Measurements from ENCODE around the gene WDR76. TPM values are rescaled to one million over a fixed set of nuclear protein-coding genes. Genes with fewer than 3 reads are reported as not detected.

Gene WDR76
- total RNA-seq, 1 donor from 2014 or later: 10.5 TPM

DNA sequence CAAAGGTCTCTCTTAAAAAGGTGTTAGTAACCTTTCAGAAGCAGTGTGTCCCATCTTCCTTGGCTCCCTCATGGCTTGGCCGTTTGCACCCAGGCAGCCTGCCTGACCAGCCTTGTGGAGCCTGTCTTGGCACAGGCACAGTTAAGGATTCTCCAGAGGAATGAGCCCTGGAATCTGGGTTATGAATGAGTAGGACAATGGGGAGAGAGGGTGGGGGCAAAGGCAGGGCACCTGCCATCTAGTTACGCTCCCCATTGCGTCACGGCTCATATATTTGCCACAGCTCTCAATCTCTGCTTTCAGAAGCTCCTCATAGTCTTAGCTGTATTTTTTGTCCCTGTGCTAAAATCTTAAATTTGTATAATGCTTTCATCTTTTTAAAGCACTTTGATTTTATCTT lies 50.6 kb downstream of the WDR76 start:
- no peak for DNase-seq (ENCODE audit: low read depth in 2 of 2)

DNA sequence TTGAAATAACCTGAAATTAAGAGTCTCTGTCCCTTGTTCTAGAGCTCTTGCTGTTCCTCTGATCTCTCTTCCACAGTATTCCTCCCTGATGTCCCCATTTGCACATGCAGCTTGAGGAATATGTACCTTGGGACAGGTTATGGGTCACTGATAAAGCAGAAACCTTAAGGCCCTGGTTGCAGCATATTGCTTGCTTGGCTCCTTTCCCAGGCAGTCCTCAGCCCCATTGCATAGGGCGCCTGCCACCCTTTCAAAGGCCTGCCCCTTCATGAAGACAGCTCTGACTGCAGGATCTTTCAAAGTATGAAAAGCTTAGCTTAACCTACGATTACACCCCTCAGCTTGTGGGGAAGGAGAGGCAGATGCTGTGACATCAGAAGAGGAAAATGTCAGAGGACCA lies 51.6 kb downstream of the WDR76 start:
- DNase-seq (ENCODE audit: low read depth in 2 of 2): no peak

DNA sequence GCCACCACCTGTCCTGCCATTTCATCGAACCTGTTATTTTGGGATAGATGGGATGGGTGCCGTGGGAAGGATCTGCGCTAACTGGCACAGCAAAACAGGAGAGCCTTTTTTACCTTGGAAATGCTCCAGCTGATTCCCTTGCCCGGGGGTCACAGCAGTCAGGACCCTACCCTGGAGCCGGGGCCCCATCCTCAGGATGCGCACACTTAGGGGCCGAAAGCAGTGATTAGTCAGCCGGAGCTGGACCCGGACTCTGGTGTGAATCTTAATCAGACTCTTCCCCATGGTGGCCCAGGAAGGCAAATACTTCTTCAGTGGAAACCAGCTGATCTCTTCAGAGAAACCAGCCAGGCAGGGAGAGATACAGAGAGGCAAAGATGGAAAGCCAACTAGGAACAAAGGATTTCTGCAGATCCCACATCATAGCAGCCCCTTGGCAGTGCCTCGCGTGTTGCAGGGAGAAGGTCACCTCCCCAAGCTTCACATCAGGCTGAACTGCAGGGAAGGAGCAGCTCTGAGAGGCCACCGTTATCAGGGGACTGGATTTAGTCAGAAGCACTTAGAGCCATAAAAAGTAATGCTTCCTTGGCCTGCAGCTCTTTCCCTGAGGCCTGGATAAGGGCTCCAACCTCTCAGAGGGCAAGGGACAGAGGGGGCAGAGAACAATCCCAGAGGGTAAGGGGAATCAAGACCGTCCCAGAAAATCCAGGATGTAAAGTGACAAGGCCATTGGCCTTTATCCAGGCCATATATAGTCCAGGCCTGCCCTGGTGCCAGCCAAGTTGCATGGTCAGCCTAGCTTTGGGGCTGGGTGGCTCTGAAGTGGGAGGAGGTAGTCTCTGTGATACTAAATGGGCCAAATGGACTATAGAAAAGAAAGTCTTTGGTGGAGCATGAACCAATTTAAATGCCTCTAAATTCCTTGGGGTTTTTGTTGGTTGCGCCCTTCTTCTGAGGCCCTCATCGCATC lies 52.9 kb downstream of the WDR76 start:
- no peak for DNase-seq (ENCODE audit: low read depth in 2 of 2)

DNA sequence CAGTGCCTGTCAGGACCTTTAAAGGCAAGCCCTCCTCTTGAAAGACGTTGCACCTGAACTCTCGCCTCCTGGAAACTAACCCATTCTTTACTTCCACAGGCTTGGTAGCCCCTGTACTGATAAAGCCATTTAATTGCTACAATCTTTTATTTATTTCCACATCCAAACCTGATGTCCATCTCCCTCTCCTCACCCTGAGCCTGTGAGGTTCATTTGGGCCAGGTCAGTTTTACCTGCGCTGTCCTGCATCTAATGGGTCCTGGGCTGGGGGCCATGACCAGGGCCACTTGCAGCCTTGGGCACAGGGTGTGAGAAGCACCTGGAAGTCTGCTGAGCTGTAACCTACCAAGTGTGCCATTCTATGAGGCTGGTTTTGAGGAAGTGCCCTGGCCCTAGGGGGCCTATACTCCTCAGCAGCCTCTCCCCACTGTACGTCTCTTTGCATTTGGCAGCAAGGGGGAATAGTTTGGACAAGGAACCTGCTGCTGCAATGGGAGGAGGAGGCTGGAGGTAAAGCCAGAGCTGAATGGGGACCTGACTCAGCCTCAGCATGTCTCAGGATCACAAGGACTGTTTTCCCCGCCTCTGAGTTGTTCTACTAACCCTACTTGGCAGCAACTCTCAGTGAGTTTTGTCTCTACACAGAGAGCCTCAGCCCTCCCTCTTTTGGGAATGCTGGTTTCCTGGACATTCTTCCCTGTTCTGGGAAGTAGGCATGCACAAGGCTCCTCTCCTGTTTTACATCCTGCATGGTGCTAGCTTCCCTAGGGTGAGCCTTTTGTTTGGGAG lies 53.8 kb downstream of the WDR76 start:
- no peak for DNase-seq (ENCODE audit: low read depth in 2 of 2)

DNA sequence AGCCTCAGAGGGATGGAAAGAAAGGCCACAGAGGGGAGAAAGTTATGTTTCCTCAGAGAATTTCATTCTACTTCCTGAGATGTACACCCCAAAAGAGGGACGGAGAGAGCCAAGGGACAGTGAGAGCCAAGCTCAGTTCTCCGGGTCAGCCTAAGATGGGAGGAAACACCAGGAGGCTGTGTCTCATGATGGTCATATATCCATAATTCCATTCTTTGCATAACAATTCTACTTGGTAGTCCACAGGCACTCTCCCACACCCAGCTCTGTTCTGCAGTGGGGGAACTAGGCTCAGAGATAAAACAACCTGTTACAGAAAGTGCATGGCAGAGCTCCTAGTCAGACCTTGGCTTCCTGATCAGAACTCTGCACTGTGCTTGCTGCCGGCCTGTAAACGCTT lies 54.4 kb downstream of the WDR76 start:
- DNase-seq (ENCODE audit: low read depth in 2 of 2): no peak

DNA sequence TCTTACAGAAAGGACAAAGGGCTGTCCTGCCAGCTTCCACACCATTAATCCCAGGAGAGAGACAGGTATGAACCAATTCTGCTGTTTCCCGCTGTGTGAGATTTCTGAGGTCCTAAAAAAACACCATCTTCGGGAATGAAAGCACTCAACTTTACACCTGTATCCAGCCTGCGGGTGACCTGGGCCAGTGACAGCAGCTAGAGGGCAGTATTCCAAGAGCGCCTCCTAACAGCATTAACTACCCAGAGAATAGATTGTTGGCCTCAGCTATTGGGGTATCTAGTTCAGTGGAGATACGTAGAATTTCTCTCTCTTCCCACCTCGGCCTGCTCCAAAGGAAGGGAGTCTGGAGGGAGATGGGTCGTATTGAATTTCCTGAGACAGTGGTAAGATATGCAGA lies 55.1 kb downstream of the WDR76 start:
- peak in 1 of 2 donors; percentile 22 for DNase-seq (ENCODE audit: low read depth in 2 of 2)

DNA sequence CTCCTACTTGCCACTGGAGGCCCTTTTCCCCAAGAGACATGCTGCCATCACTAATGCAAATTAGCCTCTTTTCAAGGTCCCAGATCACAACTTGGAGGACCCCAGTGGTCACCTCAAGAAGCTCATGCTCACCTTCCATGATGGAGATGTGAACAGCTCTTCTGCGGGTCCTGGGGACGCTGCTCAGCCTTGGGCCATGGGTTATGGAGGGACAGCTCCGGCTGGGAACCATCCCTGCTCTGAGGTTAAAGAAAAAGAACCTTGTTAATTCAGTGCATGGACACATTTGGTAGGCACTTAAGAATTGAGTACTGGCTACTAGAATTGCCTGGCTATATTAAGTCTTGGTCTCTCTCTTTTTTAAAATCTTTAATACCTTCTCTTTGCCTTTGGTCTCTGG lies 56.8 kb downstream of the WDR76 start:
- no peak for DNase-seq (ENCODE audit: low read depth in 2 of 2)

DNA sequence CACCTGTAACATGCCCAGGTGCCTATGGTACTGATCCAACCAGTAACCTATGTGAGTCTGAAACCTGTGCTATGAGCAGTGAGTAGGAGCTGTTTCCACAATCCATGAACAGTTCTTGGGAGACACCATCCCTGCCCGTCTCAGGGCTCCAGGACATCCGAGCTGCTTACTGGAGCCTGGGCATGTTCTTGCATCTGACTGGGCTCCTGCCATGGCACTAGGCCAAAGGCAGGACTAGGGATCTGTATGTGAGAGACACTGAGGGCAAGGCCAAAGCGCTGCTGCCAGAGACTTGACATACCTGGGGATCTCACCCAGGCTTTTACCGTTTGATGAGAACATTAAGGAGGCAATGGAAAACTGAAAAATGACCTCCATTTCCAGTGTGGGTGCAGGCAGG lies 59.8 kb downstream of the WDR76 start:
- no peak for DNase-seq (ENCODE audit: low read depth in 2 of 2)

DNA sequence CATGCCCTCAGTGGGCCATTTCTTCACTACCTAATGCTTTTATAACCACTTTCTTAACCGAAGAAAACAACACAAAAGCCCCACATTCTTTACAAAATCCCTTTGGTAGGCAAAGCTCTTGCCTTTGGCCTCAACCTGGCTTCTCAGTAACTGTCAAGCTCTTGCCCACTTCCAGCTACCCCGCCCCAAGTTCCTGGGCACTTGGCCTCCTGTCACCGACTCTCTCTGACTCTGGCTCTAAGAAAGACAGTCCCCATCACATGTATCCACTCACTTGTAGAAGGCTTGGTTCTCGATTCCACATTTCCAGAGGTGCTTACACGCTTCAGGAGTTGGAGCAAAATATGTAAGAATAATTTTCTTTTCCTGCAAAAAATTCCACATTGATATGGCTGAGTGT lies 61.1 kb downstream of the WDR76 start:
- DNase-seq (ENCODE audit: low read depth in 2 of 2): no peak

DNA sequence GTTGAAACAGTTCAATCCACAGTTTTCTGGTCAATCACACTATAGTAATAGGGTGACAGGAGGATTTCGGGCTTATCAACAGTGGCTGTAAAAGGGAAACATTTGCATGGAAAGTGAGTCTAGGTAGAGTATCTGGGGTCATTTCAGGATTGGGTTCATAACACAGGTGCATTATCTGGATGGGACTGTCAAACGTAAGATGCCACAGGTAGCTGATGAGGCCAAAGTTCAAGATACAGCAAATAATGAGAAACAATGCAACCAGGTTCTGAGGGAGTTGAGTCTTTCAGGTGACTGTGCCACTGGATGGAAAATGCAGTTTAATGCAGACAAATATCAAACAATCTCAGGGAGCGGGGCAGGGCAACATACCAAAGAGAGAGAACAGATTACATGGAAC lies 62.2 kb downstream of the WDR76 start:
- DNase-seq (ENCODE audit: low read depth in 2 of 2): no peak

DNA sequence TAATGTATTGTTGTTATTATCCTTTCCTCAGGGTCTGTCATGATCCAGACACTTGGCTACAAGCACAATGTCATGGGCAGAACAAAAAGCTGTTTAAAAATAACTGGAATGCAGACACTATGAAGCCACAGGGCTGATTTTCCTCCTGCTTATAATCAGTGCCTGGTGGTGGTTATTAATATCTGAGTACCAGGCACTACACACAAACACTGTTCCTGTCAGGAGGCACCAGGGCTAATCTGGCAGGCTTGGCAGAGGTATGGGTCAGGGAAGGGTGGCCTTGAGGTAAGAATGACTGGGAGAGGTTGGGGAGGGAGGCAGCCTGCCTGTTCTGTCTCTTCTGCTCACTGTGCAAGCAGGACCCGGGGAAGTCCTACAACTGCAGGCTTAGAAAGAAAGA lies 67.2 kb downstream of the WDR76 start:
- DNase-seq (ENCODE audit: low read depth in 2 of 2): no peak

DNA sequence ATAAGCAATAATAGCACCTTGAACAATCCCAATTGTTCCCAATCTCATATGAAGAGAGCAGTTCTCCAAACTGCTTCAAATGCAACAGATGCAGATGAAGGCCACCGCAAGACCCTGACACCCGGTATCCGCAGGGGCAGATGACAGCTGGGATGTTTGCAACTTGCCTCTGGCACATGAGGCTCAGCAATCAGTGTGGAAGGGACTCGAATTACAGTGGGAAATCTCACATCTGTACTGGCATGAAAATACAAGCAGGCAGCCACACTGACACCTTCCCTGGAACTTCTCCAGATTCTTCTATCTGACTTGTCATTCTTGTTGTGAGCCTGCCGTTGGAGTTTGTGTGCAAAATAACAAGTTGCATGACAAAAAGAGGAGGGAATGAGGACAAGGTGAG lies 68.8 kb downstream of the WDR76 start:
- DNase-seq (ENCODE audit: low read depth in 2 of 2): no peak

DNA sequence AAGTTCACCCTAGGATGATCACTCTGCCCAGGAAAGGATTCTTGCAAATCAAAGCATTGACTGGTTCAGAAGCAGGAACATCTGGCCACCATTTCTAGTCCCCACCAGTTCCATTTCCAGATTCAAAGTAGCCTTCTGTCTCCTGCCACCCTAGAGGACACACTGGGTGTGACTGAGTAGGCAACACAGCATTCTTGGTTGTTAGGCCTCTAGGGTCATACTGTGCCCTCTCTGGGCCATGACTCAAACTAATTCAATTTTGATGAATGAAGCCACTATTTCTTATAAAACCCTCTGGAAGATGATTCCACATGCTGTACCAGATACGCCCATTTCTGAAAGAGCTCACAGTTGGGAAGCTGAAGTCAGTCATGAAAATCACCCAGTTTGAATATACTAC lies 69.7 kb downstream of the WDR76 start:
- no peak for DNase-seq (ENCODE audit: low read depth in 2 of 2)

DNA sequence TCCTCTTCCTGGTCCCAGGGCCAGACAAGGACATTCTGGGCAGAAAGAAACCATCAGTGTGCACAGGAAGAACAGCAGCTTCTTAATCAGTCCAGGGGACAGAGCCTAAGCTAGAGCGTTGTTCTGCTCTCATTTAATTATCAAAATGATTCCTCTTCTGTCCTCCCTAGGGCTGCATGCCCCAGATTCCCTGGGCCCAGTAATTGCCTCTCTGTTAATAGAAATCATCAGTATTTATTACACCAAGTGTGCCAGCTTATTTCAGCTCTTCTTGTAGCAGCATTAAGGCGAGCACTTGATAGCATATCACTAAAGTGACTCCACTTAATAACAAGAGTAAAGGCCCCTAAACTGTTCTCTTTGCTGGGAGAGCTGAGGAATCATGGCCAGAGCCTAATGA lies 72.1 kb downstream of the WDR76 start:
- DNase-seq (ENCODE audit: low read depth in 2 of 2): no peak

DNA sequence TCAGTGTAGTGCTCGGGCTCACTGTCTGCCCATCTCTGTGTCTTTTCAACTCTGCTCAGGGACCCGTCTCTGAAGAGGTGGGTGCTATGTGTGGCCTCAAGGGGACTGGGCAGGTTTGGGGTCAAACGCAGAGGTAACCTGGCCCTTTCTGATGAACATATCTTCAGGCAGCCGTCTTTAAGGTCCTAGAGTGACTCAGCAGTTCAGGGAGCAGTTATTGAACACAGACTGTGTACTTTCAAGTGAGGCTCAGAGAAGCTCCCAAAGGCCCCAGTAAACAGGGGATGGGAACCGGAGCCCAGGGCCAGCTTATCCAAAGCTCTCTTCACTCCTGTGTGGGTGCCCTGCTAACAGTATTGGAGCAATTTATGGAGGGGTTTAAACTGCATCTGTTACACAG lies 73.1 kb downstream of the WDR76 start:
- no peak for DNase-seq (ENCODE audit: low read depth in 2 of 2)

DNA sequence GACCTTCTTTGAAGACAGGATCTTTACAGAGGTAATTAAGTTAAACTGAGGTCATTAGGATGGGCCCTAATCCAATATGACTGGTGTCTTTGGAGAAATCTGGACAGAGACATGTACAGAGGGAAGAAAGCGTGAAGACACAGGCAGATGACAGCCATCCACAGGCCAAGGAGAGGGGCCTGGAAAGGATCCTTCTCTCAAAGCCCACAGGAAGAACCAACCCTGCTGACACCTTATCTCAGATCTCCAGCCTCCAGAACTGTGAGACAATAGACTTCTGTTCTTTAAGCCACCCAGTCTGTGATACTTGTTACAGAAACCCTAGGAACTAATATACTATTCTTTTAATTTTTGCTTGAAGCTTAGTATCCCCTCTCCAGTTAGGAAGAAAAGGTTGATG lies 74.2 kb downstream of the WDR76 start:
- no peak for DNase-seq (ENCODE audit: low read depth in 2 of 2)

DNA sequence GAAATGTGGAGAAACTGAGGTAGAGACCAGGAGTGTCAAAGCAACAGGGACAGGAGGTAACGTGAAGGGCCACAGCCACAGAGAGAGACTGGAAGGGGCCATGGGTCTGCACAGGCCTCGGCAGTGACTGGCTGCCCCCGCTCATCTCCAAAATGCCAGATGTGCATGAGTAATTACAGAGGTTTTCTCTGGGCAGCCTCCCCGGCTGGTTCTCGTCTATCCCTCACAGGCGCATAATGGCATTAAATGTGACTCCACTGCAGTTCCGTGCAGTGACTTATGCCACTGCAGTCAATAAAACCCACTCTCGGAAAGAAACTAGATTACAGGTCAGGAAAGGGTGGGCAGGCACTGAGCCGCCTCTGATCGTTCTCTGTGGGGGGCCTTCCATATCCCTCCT lies 74.7 kb downstream of the WDR76 start:
- no peak for DNase-seq (ENCODE audit: low read depth in 2 of 2)

DNA sequence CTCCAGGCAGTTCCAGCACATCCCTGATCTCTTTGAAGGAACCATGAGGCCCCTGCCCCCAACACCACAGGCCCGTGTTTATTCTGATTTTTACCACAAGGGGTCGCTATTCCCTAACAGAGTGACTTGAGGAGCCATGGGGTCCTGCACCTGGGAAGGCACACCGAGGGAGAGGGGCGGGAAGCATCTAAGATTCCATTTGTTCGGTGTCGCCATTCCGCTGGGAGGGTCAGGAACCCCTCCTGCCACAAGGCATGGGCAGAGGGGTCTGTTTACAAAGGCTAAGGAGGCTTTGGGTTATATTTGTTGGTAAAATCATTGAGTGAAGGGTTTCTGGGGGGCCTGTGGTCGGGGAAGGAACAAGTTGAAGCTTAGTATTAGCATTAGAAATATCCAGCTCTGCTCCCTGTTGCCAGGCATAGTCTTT lies 77.1 kb downstream of the WDR76 start:
- DNase-seq (ENCODE audit: low read depth in 2 of 2): peak; percentile 47 to 67

DNA sequence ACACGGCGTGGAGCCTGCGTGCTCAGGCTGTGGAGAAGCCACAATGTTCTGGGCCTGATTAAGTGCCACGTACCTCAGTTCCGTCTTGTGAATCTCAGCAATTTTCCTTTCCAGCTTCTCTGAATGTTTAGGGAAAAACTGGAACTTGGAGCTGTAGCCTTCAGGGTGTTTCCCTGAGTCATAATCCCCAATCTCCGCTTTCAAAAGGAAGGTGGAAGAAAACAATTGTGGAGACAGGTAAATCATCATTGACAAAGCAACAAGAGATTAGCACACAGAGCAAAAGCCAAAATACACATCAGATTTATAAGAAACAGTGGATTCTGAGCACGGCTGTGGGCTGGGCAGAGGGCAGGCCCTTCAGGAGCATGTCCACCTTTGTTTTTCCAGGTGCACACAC lies 79.0 kb downstream of the WDR76 start:
- no peak for DNase-seq (ENCODE audit: low read depth in 2 of 2)

DNA sequence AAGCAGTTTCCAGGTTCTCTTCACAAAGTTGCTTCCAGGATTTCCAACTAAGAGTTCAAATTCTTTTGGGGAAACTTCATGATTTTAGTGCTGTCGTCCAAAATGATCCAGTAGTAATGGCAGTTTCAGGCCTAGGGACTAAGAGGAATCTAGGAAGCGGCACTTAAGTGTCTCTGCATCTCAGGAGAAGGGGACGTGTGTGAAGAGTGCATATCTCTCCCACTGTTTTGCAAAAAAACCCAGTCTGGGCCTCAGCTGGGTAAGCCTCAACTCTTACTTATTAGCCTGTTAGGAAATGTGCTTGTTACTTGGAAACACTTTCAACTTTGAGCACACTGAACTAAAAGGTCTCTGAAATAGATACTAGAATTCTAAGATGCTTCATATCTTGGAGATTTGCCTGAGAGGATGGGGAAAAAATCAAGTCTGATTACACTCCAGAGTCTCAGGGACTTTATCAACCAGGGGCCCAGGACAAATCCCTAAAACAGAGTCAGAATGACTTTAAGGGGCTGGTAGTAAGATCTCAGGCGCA lies 81.8 kb downstream of the WDR76 start:
- DNase-seq (ENCODE audit: low read depth in 2 of 2): no peak

DNA sequence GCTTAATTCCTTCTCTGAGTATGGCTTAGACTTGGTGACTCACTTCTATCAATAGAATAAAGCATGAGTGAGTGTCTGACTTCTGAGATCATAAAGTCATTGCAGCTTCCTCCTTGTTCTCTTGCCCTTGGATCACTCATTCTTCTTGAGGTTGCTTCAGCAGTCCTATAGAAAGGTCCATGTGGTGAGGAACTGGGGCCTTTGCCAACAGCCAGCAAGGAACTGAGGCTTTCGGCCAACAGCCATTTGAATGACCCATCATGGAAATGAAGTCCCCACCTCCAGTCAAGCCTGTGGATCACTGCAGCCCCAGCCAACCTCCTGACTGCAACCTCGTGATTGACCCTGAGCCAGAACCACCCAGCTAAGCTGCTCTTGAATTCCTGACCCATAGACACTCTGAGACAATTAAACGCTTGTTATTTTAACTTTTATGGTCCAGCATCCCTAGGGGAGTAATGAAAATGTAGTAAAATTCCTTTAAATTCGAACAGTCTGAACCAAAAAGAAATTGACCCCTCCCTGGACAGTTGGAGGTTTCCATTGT lies 84.5 kb downstream of the WDR76 start:
- peak; percentile 43 to 85 for DNase-seq (ENCODE audit: low read depth in 2 of 2)

DNA sequence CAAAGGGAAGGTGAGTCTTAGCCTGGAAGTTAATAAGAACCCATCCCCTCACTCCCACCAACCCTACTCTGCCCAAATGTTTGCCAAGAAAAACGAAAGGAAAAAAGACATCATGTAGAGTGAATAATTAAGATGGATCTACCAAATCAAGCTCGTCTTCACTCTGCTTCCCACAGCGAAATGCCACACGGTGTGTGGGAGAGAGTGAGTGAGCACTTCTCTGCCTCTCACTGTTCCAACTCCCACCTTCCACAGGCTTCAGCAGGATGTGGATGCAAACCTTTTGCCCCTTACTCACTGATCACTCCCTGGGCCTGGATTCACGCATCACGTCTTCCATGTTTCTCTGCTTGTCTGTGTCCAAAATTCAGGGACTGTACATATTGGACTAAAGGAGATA lies 85.4 kb downstream of the WDR76 start:
- DNase-seq (ENCODE audit: low read depth in 2 of 2): no peak
